ENCODE data around the gene GPR160.

DNA sequence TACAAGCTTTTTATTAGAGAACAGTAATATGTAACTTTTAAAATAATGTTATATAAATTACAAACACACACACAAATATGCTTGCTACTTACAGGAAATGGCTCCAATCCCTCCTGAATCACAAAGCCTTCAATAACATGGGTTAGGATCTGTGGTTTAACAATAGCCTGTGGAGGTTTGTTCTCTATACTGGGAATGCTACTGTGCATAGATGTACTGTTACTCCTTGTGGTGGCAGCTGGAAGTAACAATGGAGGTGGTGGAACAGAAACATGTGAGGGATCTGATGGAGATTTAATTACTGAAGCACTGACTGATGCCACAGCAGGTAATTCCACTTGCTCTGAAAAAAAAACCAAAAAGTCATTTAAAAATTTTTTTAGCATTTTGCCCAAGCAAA, 79.3 kb downstream of the GPR160 start:
- no peak for TF ChIP-seq EZH2 (IDR thresholded peaks at IDR 0.05; ENCODE audit: borderline replicate concordance, low read length)
- TF ChIP-seq, protein P1, sequence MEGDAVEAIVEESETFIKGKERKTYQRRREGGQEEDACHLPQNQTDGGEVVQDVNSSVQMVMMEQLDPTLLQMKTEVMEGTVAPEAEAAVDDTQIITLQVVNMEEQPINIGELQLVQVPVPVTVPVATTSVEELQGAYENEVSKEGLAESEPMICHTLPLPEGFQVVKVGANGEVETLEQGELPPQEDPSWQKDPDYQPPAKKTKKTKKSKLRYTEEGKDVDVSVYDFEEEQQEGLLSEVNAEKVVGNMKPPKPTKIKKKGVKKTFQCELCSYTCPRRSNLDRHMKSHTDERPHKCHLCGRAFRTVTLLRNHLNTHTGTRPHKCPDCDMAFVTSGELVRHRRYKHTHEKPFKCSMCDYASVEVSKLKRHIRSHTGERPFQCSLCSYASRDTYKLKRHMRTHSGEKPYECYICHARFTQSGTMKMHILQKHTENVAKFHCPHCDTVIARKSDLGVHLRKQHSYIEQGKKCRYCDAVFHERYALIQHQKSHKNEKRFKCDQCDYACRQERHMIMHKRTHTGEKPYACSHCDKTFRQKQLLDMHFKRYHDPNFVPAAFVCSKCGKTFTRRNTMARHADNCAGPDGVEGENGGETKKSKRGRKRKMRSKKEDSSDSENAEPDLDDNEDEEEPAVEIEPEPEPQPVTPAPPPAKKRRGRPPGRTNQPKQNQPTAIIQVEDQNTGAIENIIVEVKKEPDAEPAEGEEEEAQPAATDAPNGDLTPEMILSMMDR (conservative IDR thresholded peaks at IDR 0.05 in 1 of 2, IDR thresholded peaks at IDR 0.05 in 1 of 2; ENCODE audit: extremely low read depth in 1 of 2, insufficient read depth in 1 of 2, low read depth in 1 of 2, low read length in 2 of 2), result peak; percentile 25 to 26
